OCI-LY3 (cell line): ENCODE measurements around the gene GPC3.
A peak's percentile ranks its signal among the peaks of the same experiment; 100 is the strongest.

Experiments used
- H2AFZ ChIP-seq: fragments of 200-600, 300-600 bp; shearing (Covaris generic); 2 replicates; pipeline ENCODE4 v1.6.0; 2014; ENCODE audit warnings: antibody characterized with exemption, low read depth, low read length
- H3K27ac ChIP-seq: fragments of 200-600, 300-600 bp; sonication (generic); 2 replicates; pipeline ENCODE4 v1.5.1; 2014; ENCODE audit warnings: mild to moderate bottlenecking, low read length, moderate library complexity, mixed read lengths
- H3K27me3 ChIP-seq: fragments of 200-600, 300-600 bp; sonication (generic); 2 replicates; pipeline ENCODE4 v1.6.1; 2014; ENCODE audit warnings: low read depth, low read length, mixed read lengths
- H3K36me3 ChIP-seq: fragments of 200-600, 300-600 bp; sonication (generic); replicated peaks from 2 replicates; pipeline ENCODE3; 2014; ENCODE audit warnings: low read depth, low read length, mixed read lengths
- H3K4me1 ChIP-seq: fragments of 300-600, 200-600 bp; sonication (generic); 2 replicates; pipeline ENCODE4 v1.6.1; 2014; ENCODE audit warnings: low read length, mixed read lengths
- H3K4me2 ChIP-seq: fragments of 200-600, 300-600 bp; sonication (generic); 2 replicates; pipeline ENCODE4 v1.6.1; 2014; ENCODE audit warnings: low read length, mixed read lengths
- H3K4me3 ChIP-seq: fragments of 300-600, 200-600 bp; sonication (generic); 2 replicates; pipeline ENCODE4 v1.5.1; 2014; ENCODE audit warnings: antibody characterized with exemption, mild to moderate bottlenecking, low read length, moderate library complexity
- H3K79me2 ChIP-seq: fragments of 300-600, 200-600 bp; shearing (Covaris generic); 2 replicates; pipeline ENCODE4 v1.6.1; 2014; ENCODE audit warnings: mild to moderate bottlenecking, low read length, mixed read lengths
- H3K9ac ChIP-seq: fragments of 300-600, 200-600 bp; shearing (Covaris generic); 2 replicates; pipeline ENCODE4 v1.6.0; 2014; ENCODE audit warnings: mild to moderate bottlenecking, low read length, moderate library complexity
- H3K9me3 ChIP-seq: fragments of 200-600, 300-600 bp; shearing (Covaris generic); 2 replicates; pipeline ENCODE4 v1.6.1; 2014; ENCODE audit warnings: low read length, mixed read lengths; ENCODE audit not compliant: insufficient read depth
- H4K20me1 ChIP-seq: fragments of 200-600, 300-600 bp; sonication (generic); 2 replicates; pipeline ENCODE4 v1.6.1; 2016; ENCODE audit warnings: low read length, mixed read lengths; ENCODE audit not compliant: insufficient read depth
- CTCF ChIP-seq: fragments of 200-600, 300-600 bp; sonication (generic); IDR thresholded peaks from 2 replicates; pipeline ENCODE4 v1.5.1; 2014; ENCODE audit warnings: antibody characterized with exemption, low read length, low read depth
- EZH2phosphoT487 ChIP-seq: fragments of 200-600 bp; shearing (Covaris generic); IDR thresholded peaks from 2 replicates; pipeline ENCODE4 v1.6.1; 2018; ENCODE audit warnings: antibody characterized with exemption, mixed run types, low read depth

Gene GPC3

GRCh38 chrX:133602881-133603280 is 382.5 kb downstream of the GPC3 start:
- Histone ChIP-seq H3K27me3 (no peaks in the 10 kb centered on the region), H3K4me3 (no peak overlapping the region), H3K9me3 (no peaks in the 10 kb centered on the region), H2AFZ (no peak overlapping the region), H3K9ac (no peak overlapping the region), H3K27ac (no peak overlapping the region), H3K4me1 (peaks cover 21% of the 10 kb centered on the region), H3K36me3 (no peaks in the 10 kb centered on the region), H4K20me1 (no peaks in the 10 kb centered on the region), H3K4me2 (no peak overlapping the region), H3K79me2 (no peaks in the 10 kb centered on the region)
- TF ChIP-seq CTCF (no peak), EZH2phosphoT487 (no peak)

- TF ChIP-seq CTCF (no peak), EZH2phosphoT487 (no peak)
- Histone ChIP-seq H4K20me1 (no peaks in the 10 kb centered on the region), H3K27ac (no peak overlapping the region), H3K27me3 (no peaks in the 10 kb centered on the region), H2AFZ (no peak overlapping the region), H3K9me3 (no peaks in the 10 kb centered on the region), H3K4me3 (no peak overlapping the region), H3K79me2 (no peaks in the 10 kb centered on the region), H3K4me1 (peaks cover 10% of the 10 kb centered on the region), H3K9ac (no peak overlapping the region), H3K36me3 (no peaks in the 10 kb centered on the region), H3K4me2 (no peak overlapping the region)
These were observed 384.3 kb downstream of the GPC3 start for GRCh38 chrX:133601116-133601515.

GRCh38 chrX:133600536-133600935 is 384.9 kb downstream of the GPC3 start:
- H3K79me2 ChIP-seq = no peaks in the 10 kb centered on the region
- H3K27ac ChIP-seq = no peak overlapping the region
- H3K4me2 ChIP-seq = no peak overlapping the region
- no peak for TF ChIP-seq CTCF
- TF ChIP-seq EZH2phosphoT487 = no peak
- H3K27me3 ChIP-seq = no peaks in the 10 kb centered on the region
- no peak overlapping the region for H3K4me3 ChIP-seq
- peaks cover 10% of the 10 kb centered on the region for H3K4me1 ChIP-seq
- no peak overlapping the region for H3K9ac ChIP-seq
- no peaks in the 10 kb centered on the region for H3K36me3 ChIP-seq
- no peaks in the 10 kb centered on the region for H4K20me1 ChIP-seq
- H3K9me3 ChIP-seq = no peaks in the 10 kb centered on the region
- H2AFZ ChIP-seq = no peak overlapping the region

- Histone ChIP-seq H3K4me3 (no peak overlapping the region), H3K79me2 (no peaks in the 10 kb centered on the region), H3K4me2 (peak overlapping the region; percentile 65), H3K9me3 (no peaks in the 10 kb centered on the region), H4K20me1 (no peaks in the 10 kb centered on the region), H2AFZ (peak overlapping the region; percentile 54; the same call in 1 of the 2 replicates), H3K4me1 (peaks cover 10% of the 10 kb centered on the region), H3K36me3 (no peaks in the 10 kb centered on the region), H3K9ac (no peak overlapping the region), H3K27ac (no peak overlapping the region), H3K27me3 (no peaks in the 10 kb centered on the region)
- TF ChIP-seq CTCF (no peak), EZH2phosphoT487 (no peak)
These were observed 386.6 kb downstream of the GPC3 start for GRCh38 chrX:133598601-133599335.
